22Rv1 (cell line): ENCODE data around the gene CREG2.

Experiments
- ZFX ChIP-seq: fragments of 450-650 bp; IDR thresholded peaks from 2 replicates; pipeline ENCODE4 v1.6.1; 2017; ENCODE audit warnings: antibody characterized with exemption, borderline replicate concordance
- TF ChIP-seq, protein P1 (sequence below): fragments of 450-650 bp; IDR thresholded peaks from 2 replicates; pipeline ENCODE4 v1.5.1; 2017; ENCODE audit warnings: mild to moderate bottlenecking

DNA sequence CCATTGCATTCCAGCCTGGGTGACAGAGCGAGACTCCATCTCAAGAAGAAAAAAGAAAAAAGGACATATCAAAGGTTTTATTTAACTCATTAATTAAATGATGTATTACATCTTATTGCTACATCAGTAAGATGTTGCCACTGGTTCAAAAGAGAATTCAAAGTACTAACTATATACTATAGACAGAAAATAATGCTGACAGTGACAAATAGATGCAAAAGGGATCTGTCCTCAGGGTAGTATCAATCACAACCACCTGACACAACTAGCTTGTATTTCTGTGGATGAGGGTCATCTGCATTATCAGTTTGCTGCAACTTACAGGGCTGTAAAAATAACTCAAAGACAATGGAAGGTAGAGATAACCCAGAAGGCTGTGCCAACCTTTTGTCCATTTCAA, 16.4 kb upstream of the CREG2 start:
- TF ChIP-seq, protein P1, sequence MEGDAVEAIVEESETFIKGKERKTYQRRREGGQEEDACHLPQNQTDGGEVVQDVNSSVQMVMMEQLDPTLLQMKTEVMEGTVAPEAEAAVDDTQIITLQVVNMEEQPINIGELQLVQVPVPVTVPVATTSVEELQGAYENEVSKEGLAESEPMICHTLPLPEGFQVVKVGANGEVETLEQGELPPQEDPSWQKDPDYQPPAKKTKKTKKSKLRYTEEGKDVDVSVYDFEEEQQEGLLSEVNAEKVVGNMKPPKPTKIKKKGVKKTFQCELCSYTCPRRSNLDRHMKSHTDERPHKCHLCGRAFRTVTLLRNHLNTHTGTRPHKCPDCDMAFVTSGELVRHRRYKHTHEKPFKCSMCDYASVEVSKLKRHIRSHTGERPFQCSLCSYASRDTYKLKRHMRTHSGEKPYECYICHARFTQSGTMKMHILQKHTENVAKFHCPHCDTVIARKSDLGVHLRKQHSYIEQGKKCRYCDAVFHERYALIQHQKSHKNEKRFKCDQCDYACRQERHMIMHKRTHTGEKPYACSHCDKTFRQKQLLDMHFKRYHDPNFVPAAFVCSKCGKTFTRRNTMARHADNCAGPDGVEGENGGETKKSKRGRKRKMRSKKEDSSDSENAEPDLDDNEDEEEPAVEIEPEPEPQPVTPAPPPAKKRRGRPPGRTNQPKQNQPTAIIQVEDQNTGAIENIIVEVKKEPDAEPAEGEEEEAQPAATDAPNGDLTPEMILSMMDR = no peak
- TF ChIP-seq ZFX = no peak
